PC-9 (cell line): ENCODE results near the gene NUDT3. TPM values are rescaled to one million over a fixed set of nuclear protein-coding genes. Genes with fewer than 3 reads are reported as not detected.
"Not testable (repeated sequence)": the region's sequence is repeated elsewhere in the genome, so short reads cannot be mapped to it uniquely, and the experiment has no call there.

Experiments
- BruUV-seq: library from RNA; stranded (reverse); fragments of 400-500 nt; replicated peaks from 2 replicates; lab custom pipeline; 2021; lab: Mats Ljungman, UMichigan
- CTCF ChIA-PET: fragments of 300-600 bp; sonication (Branson Sonifier 250); formaldehyde crosslinking; loops from one replicate; lab custom pipeline; 2022; ENCODE audit warnings: antibody characterized with exemption; lab: Charles Lee
- POLR2A ChIA-PET: fragments of 300-600 bp; sonication (Branson Sonifier 250); formaldehyde crosslinking; loops from one replicate; lab custom pipeline; 2022; ENCODE audit warnings: antibody characterized with exemption; ENCODE audit not compliant: unreplicated experiment; lab: Charles Lee
- DNase-seq, 2 experiments: peaks; one replicate each; pipeline versions ENCODE4 v3.0.0 to v3.0.0-alpha.2; 2015 to 2022; ENCODE audit warnings: mixed read lengths in 1 of 2
- H2AFZ ChIP-seq: fragments of 200-600 bp; sonication (generic); 2 replicates; pipeline ENCODE4 v1.8.1; 2017; ENCODE audit warnings: antibody characterized with exemption
- H3F3A ChIP-seq: fragments of 200-600 bp; sonication (generic); 2 replicates; pipeline ENCODE4 v1.8.1; 2017; ENCODE audit warnings: antibody characterized with exemption, mild to moderate bottlenecking, low read depth; ENCODE audit not compliant: insufficient read depth
- H3K27ac ChIP-seq: fragments of 200-600 bp; sonication (generic); 2 replicates; pipeline ENCODE4 v1.6.1; 2016; ENCODE audit warnings: mixed run types
- H3K27me3 ChIP-seq: fragments of 200-600 bp; sonication (generic); 2 replicates; pipeline ENCODE4 v1.6.1; 2016; ENCODE audit warnings: low read depth, mixed run types; ENCODE audit not compliant: insufficient read depth
- H3K36me3 ChIP-seq: fragments of 200-600 bp; sonication (generic); 2 replicates; pipeline ENCODE4 v1.6.1; 2016; ENCODE audit warnings: low read depth, mixed run types
- H3K4me1 ChIP-seq: fragments of 200-600 bp; sonication (generic); replicated peaks from 2 replicates; pipeline ENCODE4 v1.6.1; 2016; ENCODE audit warnings: mixed run types; ENCODE audit not compliant: insufficient read depth
- H3K4me2 ChIP-seq: fragments of 200-600 bp; sonication (generic); 2 replicates; pipeline ENCODE4 v1.6.1; 2017; ENCODE audit warnings: mixed run types
- H3K4me3 ChIP-seq: fragments of 200-600 bp; sonication (generic); 2 replicates; pipeline ENCODE4 v1.6.1; 2016; ENCODE audit warnings: mixed run types
- H3K79me2 ChIP-seq: fragments of 200-600 bp; sonication (generic); 2 replicates; pipeline ENCODE4 v1.6.1; 2017; ENCODE audit warnings: low read depth, mixed run types
- H3K9me2 ChIP-seq: fragments of 200-600 bp; sonication (generic); 2 replicates; pipeline ENCODE4 v1.8.1; 2017; ENCODE audit warnings: mild to moderate bottlenecking; ENCODE audit not compliant: insufficient read depth
- H3K9me3 ChIP-seq: fragments of 200-600 bp; sonication (generic); 2 replicates; pipeline ENCODE4 v1.8.1; 2016; ENCODE audit warnings: low read depth; ENCODE audit not compliant: insufficient read depth
- H4K20me1 ChIP-seq: fragments of 200-600 bp; sonication (generic); 2 replicates; pipeline ENCODE4 v1.8.1; 2017; ENCODE audit not compliant: insufficient read depth
- CTCF ChIP-seq: fragments of 200-600 bp; sonication (generic); conservative IDR thresholded peaks from 2 replicates; pipeline ENCODE4 v1.6.1; 2017; ENCODE audit warnings: mixed run types, antibody characterized with exemption, mild to moderate bottlenecking, moderate library complexity
- EZH2 ChIP-seq: fragments of 200-600 bp; sonication (generic); IDR thresholded peaks from 2 replicates; pipeline ENCODE4 v1.8.0; 2017; ENCODE audit warnings: antibody characterized with exemption, low read depth
- intact Hi-C: fragments of 100-400 bp; cut with micrococcal nuclease; formaldehyde crosslinking; loops from one replicate; pipeline ENCODE4 v1.10.0; 2022; ENCODE audit not compliant: unreplicated experiment
- total RNA-seq: library from RNA; stranded (reverse); gene quantifications from 2 replicates; pipeline ENCODE4 v1.2.3, GENCODE V29; 2021

The NUDT3 gene
- total RNA-seq, 1 experiment from 2014 or later: 19.1 TPM

DNA sequence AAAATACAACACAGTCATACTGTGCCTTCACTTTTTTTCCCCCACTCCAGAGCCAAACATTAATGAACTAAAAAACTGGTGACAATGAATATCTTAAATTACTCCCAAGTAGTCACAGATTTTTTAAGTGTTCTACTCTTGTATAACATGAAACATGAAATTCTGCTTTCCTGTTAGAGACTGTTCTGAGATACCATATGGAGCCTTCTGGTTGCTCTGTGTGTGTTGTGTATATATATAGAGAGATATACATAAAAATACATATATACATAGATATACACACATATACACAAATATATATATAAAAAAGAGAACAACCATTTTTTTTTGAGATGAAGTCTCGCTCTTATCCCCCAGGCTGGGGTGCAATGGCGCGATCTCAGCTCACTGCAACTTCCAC is 63.5 kb downstream of the NUDT3 start:
- POLR2A ChIA-PET: no interaction called here
- no peaks in the 10 kb centered on the region for H3K4me1 ChIP-seq
- no TSS peak for BruUV-seq
- DNase-seq: no peak
- H3K27me3 ChIP-seq: no peaks in the 10 kb centered on the region
- no peak overlapping the region for H2AFZ ChIP-seq
- no peaks in the 10 kb centered on the region; the same call in 1 of the 2 replicates for H3K79me2 ChIP-seq
- H3K4me3 ChIP-seq: no peak overlapping the region
- H3F3A ChIP-seq: peaks cover 13% of the 10 kb centered on the region
- CTCF ChIA-PET: no interaction called here
- no peak for TF ChIP-seq CTCF
- no peak for TF ChIP-seq EZH2
- no peaks in the 10 kb centered on the region for H4K20me1 ChIP-seq
- no peak overlapping the region for H3K27ac ChIP-seq
- no peaks in the 10 kb centered on the region for H3K9me2 ChIP-seq
- no peaks in the 10 kb centered on the region; the same call in 1 of the 2 replicates for H3K36me3 ChIP-seq
- H3K9me3 ChIP-seq: no peaks in the 10 kb centered on the region
- H3K4me2 ChIP-seq: no peak overlapping the region
- intact Hi-C loops: no loop called here

DNA sequence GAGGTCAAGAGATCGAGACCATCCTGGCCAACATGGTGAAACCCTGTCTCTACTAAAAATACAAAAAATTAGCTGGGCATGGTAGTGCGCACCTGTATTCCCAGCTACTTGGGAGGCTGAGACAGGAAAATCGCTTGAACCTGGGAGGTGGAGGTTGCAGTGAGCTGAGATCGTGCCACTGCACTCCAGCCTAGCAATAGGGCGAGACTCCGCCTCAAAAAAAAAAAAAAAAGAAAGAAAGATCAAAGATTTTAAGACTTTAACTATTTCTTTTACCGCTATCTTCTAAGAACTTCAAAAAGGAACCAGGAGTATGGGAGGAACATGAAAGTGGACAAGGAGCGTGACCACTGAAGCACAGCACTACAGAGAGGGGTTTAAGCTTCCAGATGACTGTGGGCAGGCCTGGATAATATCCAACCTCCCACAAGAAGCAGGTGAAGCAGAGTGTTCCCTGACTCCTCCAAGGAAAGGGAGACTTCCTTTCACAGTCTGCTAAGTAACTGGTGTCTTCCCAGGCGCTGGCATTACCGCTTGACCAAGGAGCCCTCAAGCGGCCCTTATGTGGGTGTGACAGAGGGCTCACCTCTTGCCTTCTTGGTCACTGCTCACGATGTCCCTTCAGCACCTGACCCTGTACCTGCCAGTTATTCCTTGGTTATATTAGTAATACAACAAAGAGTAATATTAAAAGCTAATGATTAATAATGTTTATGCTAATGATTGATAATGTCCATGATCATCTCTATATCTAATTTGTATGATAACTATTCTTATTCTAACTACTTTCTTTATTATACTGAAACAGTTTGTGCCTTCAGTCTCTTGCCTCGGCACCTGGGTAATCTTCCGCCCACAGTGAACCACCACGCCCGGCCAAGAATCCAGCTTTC is 64.9 kb downstream of the NUDT3 start:
- H3K4me2 ChIP-seq, POLR2A ChIA-PET, H3K4me1 ChIP-seq, intact Hi-C loops, H4K20me1 ChIP-seq, H3K9me2 ChIP-seq, H3K4me3 ChIP-seq, CTCF ChIA-PET, H3K27me3 ChIP-seq, BruUV-seq, H3K36me3 ChIP-seq, DNase-seq, H3F3A ChIP-seq, H3K27ac ChIP-seq, H2AFZ ChIP-seq, H3K9me3 ChIP-seq: not testable (repeated sequence)
- peaks cover 13% of the 10 kb centered on the region for H3K79me2 ChIP-seq

DNA sequence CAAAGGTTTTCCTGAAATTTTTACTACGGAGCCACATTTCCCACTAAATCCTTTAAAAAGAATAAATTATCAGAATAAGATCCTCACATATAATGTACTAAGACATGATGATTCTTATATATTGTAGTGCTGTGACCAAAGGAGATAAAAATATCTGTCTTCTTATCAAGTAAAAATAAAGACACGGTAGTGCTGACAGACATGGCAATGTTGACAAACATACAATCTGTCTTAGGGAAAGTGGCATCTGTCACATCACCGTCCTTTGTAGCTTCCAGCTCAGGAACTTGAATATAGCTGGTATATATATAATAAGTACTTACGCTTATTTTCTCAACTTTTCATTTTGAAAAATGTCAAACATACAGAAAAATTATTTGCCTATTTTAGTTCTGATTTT is 66.8 kb downstream of the NUDT3 start:
- Histone ChIP-seq H3F3A (peaks cover 12% of the 10 kb centered on the region), H3K4me1 (peaks cover 5% of the 10 kb centered on the region), H3K27me3 (no peaks in the 10 kb centered on the region), H3K9me2 (no peaks in the 10 kb centered on the region), H3K79me2 (peaks cover 27% of the 10 kb centered on the region), H3K4me3 (no peak overlapping the region), H3K4me2 (no peak overlapping the region), H3K9me3 (no peaks in the 10 kb centered on the region), H3K27ac (no peak overlapping the region), H3K36me3 (no peaks in the 10 kb centered on the region), H2AFZ (no peak overlapping the region), H4K20me1 (no peaks in the 10 kb centered on the region)
- TF ChIP-seq CTCF (no peak), EZH2 (no peak)
- no TSS peak for BruUV-seq
- POLR2A ChIA-PET: no interaction called here
- intact Hi-C loops: no loop called here
- DNase-seq: no peak
- CTCF ChIA-PET: no interaction called here
